RPMI8226 (cell line): ENCODE results near the gene SHROOM2.
A peak's percentile ranks its signal among the peaks of the same experiment; 100 is the strongest.

Experiments used
- DNase-seq: peaks from one replicate; pipeline ENCODE4 v3.0.0-alpha.2; 2015

SHROOM2 gene

GRCh38 chrX:9871701-9872268 is 85.6 kb downstream of the SHROOM2 start:
- no peak for DNase-seq

GRCh38 chrX:9873360-9873759 is 87.1 kb downstream of the SHROOM2 start:
- no peak for DNase-seq

- peak; percentile 59 for DNase-seq
Measured at GRCh38 chrX:9873952-9874351, 87.7 kb downstream of the SHROOM2 start.

GRCh38 chrX:9874483-9874882 is 88.3 kb downstream of the SHROOM2 start:
- DNase-seq, result no peak

GRCh38 chrX:9875801-9876200 is 89.6 kb downstream of the SHROOM2 start:
- no peak for DNase-seq

GRCh38 chrX:9876201-9876600 is 90.0 kb downstream of the SHROOM2 start:
- DNase-seq, result no peak

- no peak for DNase-seq
Measured at GRCh38 chrX:9878146-9878820, 92.1 kb downstream of the SHROOM2 start.

- no peak for DNase-seq
Measured at GRCh38 chrX:9880237-9880636, 94.0 kb downstream of the SHROOM2 start.

GRCh38 chrX:9880870-9881269 is 94.6 kb downstream of the SHROOM2 start:
- no peak for DNase-seq

- no peak for DNase-seq
Measured at GRCh38 chrX:9882669-9883446, 96.6 kb downstream of the SHROOM2 start.

GRCh38 chrX:9884031-9884779 is 98.0 kb downstream of the SHROOM2 start:
- DNase-seq, result no peak

GRCh38 chrX:9885150-9885549 is 98.9 kb downstream of the SHROOM2 start:
- DNase-seq, result peak; percentile 63

- no peak for DNase-seq
Measured at GRCh38 chrX:9887659-9888297, 101.5 kb downstream of the SHROOM2 start.

GRCh38 chrX:9888953-9889470 is 102.8 kb downstream of the SHROOM2 start:
- DNase-seq, result no peak

GRCh38 chrX:9890681-9891091 is 104.5 kb downstream of the SHROOM2 start:
- DNase-seq, result no peak

- no peak for DNase-seq
Measured at GRCh38 chrX:9895225-9895912, 109.1 kb downstream of the SHROOM2 start.

GRCh38 chrX:9897761-9898161 is 111.5 kb downstream of the SHROOM2 start:
- no peak for DNase-seq

GRCh38 chrX:9899640-9900111 is 113.4 kb downstream of the SHROOM2 start:
- DNase-seq, result no peak

GRCh38 chrX:9902656-9903055 is 116.4 kb downstream of the SHROOM2 start:
- DNase-seq, result no peak

GRCh38 chrX:9903146-9903545 is 116.9 kb downstream of the SHROOM2 start:
- no peak for DNase-seq

GRCh38 chrX:9905288-9905687 is 119.1 kb downstream of the SHROOM2 start:
- DNase-seq, result no peak

GRCh38 chrX:9905721-9906120 is 119.5 kb downstream of the SHROOM2 start:
- DNase-seq, result no peak
